ENCODE results near the gene KCNIP4. TPM values are rescaled to one million over a fixed set of nuclear protein-coding genes. Genes with fewer than 3 reads are reported as not detected.

Gene KCNIP4
- total and polyA plus RNA-seq, 2 of the 8 experiments (the other 6 are each of a cell fraction or from before 2014, with no cell fraction given), result 0.06 TPM; not detected in 1

DNA sequence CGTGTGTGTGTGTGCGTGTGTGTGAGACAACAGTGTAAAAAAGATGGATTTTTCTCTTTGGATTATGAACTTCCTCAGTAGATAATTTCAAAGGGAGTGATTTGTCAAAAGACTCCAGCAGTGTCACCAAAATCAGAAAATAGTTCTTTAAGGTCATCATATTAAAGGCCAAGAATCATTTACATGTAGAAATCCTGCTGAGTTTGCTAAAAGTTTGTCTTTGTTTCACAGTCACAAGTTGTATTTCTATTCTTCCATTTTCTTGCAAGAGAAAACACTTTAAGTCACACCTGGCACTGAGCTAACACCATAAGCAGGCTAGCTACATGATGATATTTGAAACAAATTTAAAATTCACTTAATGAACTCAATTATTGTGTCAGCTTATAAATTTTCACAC, 1025.6 kb downstream of the KCNIP4 start:
- Histone ChIP-seq H3K14ac (ENCODE audit: insufficient read length) (no peak overlapping the region), H3K23ac (ENCODE audit: insufficient read length) (no peak overlapping the region), H3K56ac (replicated peaks; ENCODE audit: insufficient read length, low read depth, low read length) (no peak overlapping the region), H3K4ac (replicated peaks; ENCODE audit: insufficient read length, low read depth, low read length) (no peak overlapping the region), H3K4me1 (replicated peaks in 1 of 4; ENCODE audit: control insufficient read depth in 3 of 4, insufficient read depth in 4 of 4, low read length in 3 of 4) (no peaks in the 10 kb centered on the region; a peak in 1 of 7 replicates), H3K27ac (ENCODE audit: low read depth, low read length) (no peak overlapping the region), H3K9ac (replicated peaks in 1 of 4; ENCODE audit: extremely low read depth in 1 of 4, low read depth in 3 of 4, low read length in 3 of 4) (no peak overlapping the region), H3K79me2 (ENCODE audit: control insufficient read depth in 1 of 2, insufficient read depth in 2 of 2, low read length in 2 of 2) (no peaks in the 10 kb centered on the region), H3K4me2 (ENCODE audit: insufficient read depth in 1 of 2, low read depth in 2 of 2, low read length in 2 of 2) (no peak overlapping the region), H4K5ac (ENCODE audit: insufficient read length, low read depth, low read length) (no peak overlapping the region), H3K79me1 (ENCODE audit: low read depth, low read length) (no peaks in the 10 kb centered on the region), H4K20me1 (replicated peaks in 1 of 2; ENCODE audit: control insufficient read depth in 1 of 2, insufficient read depth in 2 of 2, low read length in 2 of 2) (no peaks in the 10 kb centered on the region), H2AFZ (ENCODE audit: low read length) (no peak overlapping the region), H2BK20ac (ENCODE audit: low read length) (no peak overlapping the region), H3K27me3 (replicated peaks in 1 of 4; ENCODE audit: control insufficient read depth in 3 of 4, extremely low read depth in 1 of 4, insufficient read depth in 3 of 4, low read length in 3 of 4) (no peaks in the 10 kb centered on the region), H2AK5ac (ENCODE audit: low read depth, low read length) (no peak overlapping the region), H3K4me3 (ENCODE audit: extremely low read depth in 1 of 4, insufficient read depth in 2 of 4, low read depth in 3 of 4, low read length in 4 of 4) (no peak overlapping the region), H2BK12ac (ENCODE audit: low read depth, low read length) (no peak overlapping the region), H2BK120ac (replicated peaks; ENCODE audit: low read depth, low read length) (no peak overlapping the region), H3K36me3 (ENCODE audit: control insufficient read depth in 2 of 4, insufficient read depth in 4 of 4, low read length in 3 of 4) (no peaks in the 10 kb centered on the region), H2BK5ac (ENCODE audit: low read depth, low read length) (no peak overlapping the region), H3K18ac (ENCODE audit: extremely low read depth, low read length) (no peak overlapping the region), H2BK15ac (ENCODE audit: low read length) (no peak overlapping the region), H4K91ac (replicated peaks; ENCODE audit: insufficient read length, low read length) (no peak overlapping the region), H3K23me2 (ENCODE audit: low read depth, low read length) (no peaks in the 10 kb centered on the region), H4K8ac (ENCODE audit: extremely low read depth, insufficient read depth, low read length) (no peak overlapping the region), H3K9me3 (ENCODE audit: insufficient read depth in 2 of 2, low read depth in 1 of 2, low read length in 1 of 2) (no peaks in the 10 kb centered on the region)
- FAIRE-seq (no peak), DNase-seq (ENCODE audit: low read depth in 1 of 2, low spot score in 2 of 2) (no peak)
- WGBS, 2 experiments (ENCODE audit: extremely low coverage in 1 of 2, insufficient coverage in 1 of 2, insufficient read length in 1 of 2, insufficient replicate concordance in 2 of 2, low coverage in 1 of 2, low lambda C conversion rate in 2 of 2, missing lambda C conversion rate in 1 of 2), result 96% methylated on average over 2 of the region's 2 CpGs; no CpG with 5 or more reads in 1 of the 2 experiments
- CTCF ChIA-PET (ENCODE audit: partially characterized antibody), result no interaction called here
- TF ChIP-seq MAFK (IDR thresholded peaks at IDR 0.05; ENCODE audit: low read depth, low read length) (0 out of 2 replicates have a peak, but pooled peaks have one; percentile 16), EP300 (IDR thresholded peaks at IDR 0.05; ENCODE audit: borderline replicate concordance in 1 of 2, low read depth in 2 of 2, low read length in 2 of 2) (no peak)
- POLR2A ChIA-PET (ENCODE audit: partially characterized antibody), result no interaction called here

Data from H1 (cell line).